Loucy (cell line): ENCODE results near the gene MUC20.

Experiments used
- H2AFZ ChIP-seq: fragments of 200-600 bp; sonication (generic); 2 replicates; pipeline ENCODE4 v1.6.0; 2016; ENCODE audit warnings: antibody characterized with exemption, mild to moderate bottlenecking, low read length, moderate library complexity
- H3F3A ChIP-seq: fragments of 200-600 bp; 2 replicates; pipeline ENCODE4 v1.6.0; 2016; ENCODE audit warnings: antibody characterized with exemption, low read depth, mild to moderate bottlenecking
- H3K27me3 ChIP-seq: fragments of 200-600 bp; sonication (generic); 2 replicates; pipeline ENCODE4 v1.6.1; 2014; ENCODE audit warnings: low read length, mild to moderate bottlenecking; ENCODE audit not compliant: insufficient read depth, poor library complexity, severe bottlenecking
- H3K36me3 ChIP-seq: fragments of 200-600 bp; sonication (generic); 2 replicates; pipeline ENCODE4 v1.6.1; 2016; ENCODE audit warnings: low read length; ENCODE audit not compliant: insufficient read depth
- H3K4me1 ChIP-seq: fragments of 200-600 bp; sonication (generic); 2 replicates; pipeline ENCODE4 v1.5.1; 2014; ENCODE audit warnings: low read length, mild to moderate bottlenecking; ENCODE audit not compliant: insufficient read depth, poor library complexity, severe bottlenecking
- H3K4me2 ChIP-seq: fragments of 200-600 bp; sonication (generic); 2 replicates; pipeline ENCODE4 v1.6.0; 2014; ENCODE audit warnings: antibody characterized with exemption, low read length, low read depth, mild to moderate bottlenecking; ENCODE audit not compliant: poor library complexity, severe bottlenecking
- H3K4me3 ChIP-seq: fragments of 200-600 bp; sonication (generic); 2 replicates; pipeline ENCODE4 v1.5.1; 2014; ENCODE audit warnings: low read length, mild to moderate bottlenecking, mixed read lengths; ENCODE audit not compliant: poor library complexity, severe bottlenecking
- H3K79me2 ChIP-seq: fragments of 200-600 bp; sonication (generic); 2 replicates; pipeline ENCODE4 v1.6.1; 2014; ENCODE audit warnings: low read length; ENCODE audit not compliant: insufficient read depth
- H3K9ac ChIP-seq: fragments of 200-600 bp; sonication (generic); 2 replicates; pipeline ENCODE4 v1.6.0; 2014; ENCODE audit warnings: mild to moderate bottlenecking, low read depth, low read length, moderate library complexity; ENCODE audit not compliant: poor library complexity, severe bottlenecking
- H3K9me2 ChIP-seq: fragments of 200-600 bp; sonication (generic); replicated peaks from 2 replicates; pipeline ENCODE4 v1.6.1; 2016; ENCODE audit warnings: low read depth, low read length, mixed read lengths
- H3K9me3 ChIP-seq: fragments of 200-600 bp; sonication (generic); 2 replicates; pipeline ENCODE4 v1.6.1; 2014; ENCODE audit warnings: mild to moderate bottlenecking, antibody characterized with exemption, low read length, low read depth; ENCODE audit not compliant: insufficient read depth
- H4K20me1 ChIP-seq: fragments of 200-600 bp; sonication (generic); 2 replicates; pipeline ENCODE4 v1.6.0; 2014; ENCODE audit warnings: antibody characterized with exemption, low read length, mild to moderate bottlenecking; ENCODE audit not compliant: insufficient read depth, poor library complexity, severe bottlenecking
- CTCF ChIP-seq: fragments of 200-600 bp; sonication (generic); conservative IDR thresholded peaks from 2 replicates; pipeline ENCODE4 v1.5.1; 2014; ENCODE audit warnings: mild to moderate bottlenecking, antibody characterized with exemption, low read length
- EZH2phosphoT487 ChIP-seq: fragments of 200-600 bp; IDR thresholded peaks from 2 replicates; pipeline ENCODE4 v1.6.1; 2018; ENCODE audit warnings: antibody characterized with exemption, mild to moderate bottlenecking, moderate library complexity, borderline replicate concordance

The MUC20 gene

GRCh38 chr3:195762611-195763010, 41.8 kb downstream of the MUC20 start:
- Histone ChIP-seq H3K9ac (no peak overlapping the region), H3K4me2 (no peak overlapping the region), H3K9me3 (no peaks in the 10 kb centered on the region), H3K79me2 (no peaks in the 10 kb centered on the region), H4K20me1 (no peaks in the 10 kb centered on the region), H3K4me3 (no peak overlapping the region), H3K36me3 (no peaks in the 10 kb centered on the region), H3K9me2 (no peaks in the 10 kb centered on the region), H3K4me1 (no peaks in the 10 kb centered on the region), H2AFZ (no peak overlapping the region), H3K27me3 (no peaks in the 10 kb centered on the region), H3F3A (no peaks in the 10 kb centered on the region)
- TF ChIP-seq CTCF: no peak
- TF ChIP-seq EZH2phosphoT487: no peak

GRCh38 chr3:195763076-195763830, 42.5 kb downstream of the MUC20 start:
- no peak overlapping the region for H2AFZ ChIP-seq
- no peaks in the 10 kb centered on the region for H3K4me1 ChIP-seq
- no peaks in the 10 kb centered on the region for H3F3A ChIP-seq
- H3K9ac ChIP-seq: no peak overlapping the region
- H3K4me3 ChIP-seq: no peak overlapping the region
- no peaks in the 10 kb centered on the region for H3K27me3 ChIP-seq
- H3K79me2 ChIP-seq: no peaks in the 10 kb centered on the region
- no peak for TF ChIP-seq CTCF
- TF ChIP-seq EZH2phosphoT487: no peak
- H3K9me2 ChIP-seq: no peaks in the 10 kb centered on the region
- no peaks in the 10 kb centered on the region for H3K9me3 ChIP-seq
- H3K4me2 ChIP-seq: no peak overlapping the region
- no peaks in the 10 kb centered on the region for H3K36me3 ChIP-seq
- no peaks in the 10 kb centered on the region for H4K20me1 ChIP-seq

DNA sequence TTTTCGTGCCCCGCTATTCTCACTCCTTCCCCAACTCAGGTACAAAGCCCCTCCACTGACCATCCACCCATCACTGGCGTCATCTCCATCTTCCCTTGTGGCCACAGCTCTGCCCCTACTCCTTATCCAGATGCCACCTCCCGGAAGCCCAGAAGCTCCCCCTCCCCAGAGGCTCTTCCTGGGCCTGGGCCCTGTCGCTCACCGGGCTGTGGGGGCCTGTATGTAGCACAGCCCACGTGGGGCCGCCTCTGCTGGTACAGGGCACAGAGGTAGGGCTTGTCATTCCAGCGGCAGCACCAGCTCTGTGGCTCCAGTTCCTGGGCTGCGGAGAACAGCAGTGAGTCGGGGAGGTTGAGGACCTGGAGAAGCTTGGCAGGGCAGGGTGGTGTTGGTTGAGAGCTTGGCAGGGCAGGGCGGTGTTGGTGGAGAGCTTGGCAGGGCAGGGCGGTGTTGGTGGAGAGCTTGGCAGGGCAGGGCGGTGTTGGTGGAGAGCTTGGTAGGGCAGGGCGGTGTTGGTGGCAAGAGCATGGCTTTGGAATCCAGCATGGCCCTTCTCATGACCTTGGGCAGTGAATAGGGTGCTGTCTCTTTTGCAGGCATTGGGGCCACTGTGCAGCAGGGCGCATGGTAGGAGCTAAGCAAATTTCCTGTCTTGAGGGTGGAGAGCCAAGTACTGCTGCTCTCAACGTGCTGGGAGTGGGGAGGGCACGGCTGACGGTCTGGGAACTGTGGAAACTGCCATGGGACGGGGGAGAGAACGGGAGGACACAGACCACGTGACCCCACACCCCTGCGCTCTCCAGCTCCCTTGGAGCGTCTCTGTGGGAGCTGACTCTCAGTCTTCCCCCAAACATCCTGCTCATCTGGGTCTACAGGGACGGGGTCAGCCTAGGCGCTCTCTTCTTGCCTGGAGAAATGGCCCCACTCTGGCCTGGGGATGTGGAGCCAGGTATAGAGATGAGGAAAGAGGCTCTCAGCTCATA, 43.4 kb downstream of the MUC20 start:
- Histone ChIP-seq H3K4me1 (no peaks in the 10 kb centered on the region), H2AFZ (no peak overlapping the region), H3K9ac (no peak overlapping the region), H3K79me2 (no peaks in the 10 kb centered on the region), H3K9me3 (no peaks in the 10 kb centered on the region), H4K20me1 (no peaks in the 10 kb centered on the region), H3K27me3 (no peaks in the 10 kb centered on the region), H3K9me2 (no peaks in the 10 kb centered on the region), H3K4me2 (no peak overlapping the region), H3F3A (no peaks in the 10 kb centered on the region), H3K4me3 (no peak overlapping the region), H3K36me3 (no peaks in the 10 kb centered on the region)
- TF ChIP-seq CTCF (no peak), EZH2phosphoT487 (no peak)
